Neural cell (in vitro differentiated cells): ENCODE results near the gene MFRP.

Experiments
- EP300 ChIP-seq: fragments of 450-650 bp; conservative IDR thresholded peaks from 2 replicates; pipeline ENCODE4 v1.6.1; 2014; ENCODE audit warnings: antibody characterized with exemption, mild to moderate bottlenecking, moderate library complexity; ENCODE audit not compliant: poor library complexity, severe bottlenecking
- EZH2 ChIP-seq: fragments of 200-600, 300-800 bp; shearing (Covaris generic), sonication (generic); IDR thresholded peaks from 2 replicates; pipeline ENCODE4 v1.6.1; 2014; ENCODE audit warnings: antibody characterized with exemption, low read length, borderline replicate concordance, mild to moderate bottlenecking; ENCODE audit not compliant: insufficient read depth, poor library complexity, severe bottlenecking
- MXI1 ChIP-seq: fragments of 450-650 bp; conservative IDR thresholded peaks from 2 replicates; pipeline ENCODE4 v1.6.1; 2014; ENCODE audit warnings: antibody characterized with exemption, mild to moderate bottlenecking; ENCODE audit not compliant: poor library complexity, severe bottlenecking
- TF ChIP-seq, protein P1 (sequence below): fragments of 450-650 bp; IDR thresholded peaks from 2 replicates; pipeline ENCODE4 v1.5.1; 2014; ENCODE audit warnings: antibody characterized with exemption, mild to moderate bottlenecking, moderate library complexity; ENCODE audit not compliant: poor library complexity, severe bottlenecking

DNA sequence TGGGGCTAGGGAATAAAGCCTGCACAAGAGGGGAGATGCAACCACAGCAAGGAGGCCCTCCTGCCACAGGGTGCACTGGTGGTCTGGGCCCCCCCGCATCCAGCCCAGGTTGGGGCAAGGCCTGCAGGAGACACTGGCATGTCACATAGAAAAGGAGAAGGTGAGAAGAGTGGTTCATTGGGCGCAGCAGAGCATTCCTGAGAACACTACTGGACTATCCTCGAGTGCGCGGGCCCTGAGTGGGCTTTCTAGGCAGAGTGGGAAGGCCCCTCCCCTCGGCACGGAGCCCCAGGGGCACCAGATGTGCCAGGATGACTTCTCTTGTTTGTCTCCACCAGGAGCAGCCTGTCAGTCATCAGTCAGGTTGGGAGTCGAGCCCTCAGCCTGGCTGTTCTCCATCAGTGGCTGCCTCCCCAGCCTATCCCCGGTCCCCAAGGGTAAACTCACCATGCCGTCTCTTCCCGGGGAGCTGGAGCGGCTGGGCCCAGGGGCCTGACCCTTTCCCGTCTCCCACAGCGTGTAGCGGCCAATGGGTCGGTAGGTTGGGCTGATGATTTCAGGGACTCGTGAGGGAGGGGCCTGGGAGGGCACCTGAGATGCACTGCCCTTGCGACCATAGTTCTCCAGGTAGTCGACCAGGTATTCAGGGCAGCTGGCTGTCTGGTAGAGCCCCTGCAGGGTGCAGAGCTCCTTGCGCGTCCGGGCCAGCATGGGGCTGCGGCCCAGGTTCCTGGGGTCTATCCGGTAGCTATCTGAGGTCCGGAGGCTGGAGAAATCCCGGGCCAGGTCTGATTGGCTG is 26.0 kb upstream of the MFRP start:
- TF ChIP-seq, protein P1, sequence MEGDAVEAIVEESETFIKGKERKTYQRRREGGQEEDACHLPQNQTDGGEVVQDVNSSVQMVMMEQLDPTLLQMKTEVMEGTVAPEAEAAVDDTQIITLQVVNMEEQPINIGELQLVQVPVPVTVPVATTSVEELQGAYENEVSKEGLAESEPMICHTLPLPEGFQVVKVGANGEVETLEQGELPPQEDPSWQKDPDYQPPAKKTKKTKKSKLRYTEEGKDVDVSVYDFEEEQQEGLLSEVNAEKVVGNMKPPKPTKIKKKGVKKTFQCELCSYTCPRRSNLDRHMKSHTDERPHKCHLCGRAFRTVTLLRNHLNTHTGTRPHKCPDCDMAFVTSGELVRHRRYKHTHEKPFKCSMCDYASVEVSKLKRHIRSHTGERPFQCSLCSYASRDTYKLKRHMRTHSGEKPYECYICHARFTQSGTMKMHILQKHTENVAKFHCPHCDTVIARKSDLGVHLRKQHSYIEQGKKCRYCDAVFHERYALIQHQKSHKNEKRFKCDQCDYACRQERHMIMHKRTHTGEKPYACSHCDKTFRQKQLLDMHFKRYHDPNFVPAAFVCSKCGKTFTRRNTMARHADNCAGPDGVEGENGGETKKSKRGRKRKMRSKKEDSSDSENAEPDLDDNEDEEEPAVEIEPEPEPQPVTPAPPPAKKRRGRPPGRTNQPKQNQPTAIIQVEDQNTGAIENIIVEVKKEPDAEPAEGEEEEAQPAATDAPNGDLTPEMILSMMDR = no peak
- TF ChIP-seq MXI1 (no peak), EZH2 (no peak), EP300 (no peak)
